Stimulated activated CD8-positive, alpha-beta memory T cell treated with anti-CD3 and anti-CD28 coated beads, Interleukin-4, amount 100 ng/mL, for 48 hours (primary cell): ENCODE data around the gene ACSF3.
"Not testable (repeated sequence)": the region's sequence is repeated elsewhere in the genome, so short reads cannot be mapped to it uniquely, and the experiment has no call there.

Source experiments
- DNase-seq: peaks from one replicate; pipeline ENCODE4 v3.0.0-alpha.2; 2020

The ACSF3 gene

GRCh38 chr16:89150090-89150835 lies 56.6 kb downstream of the ACSF3 start:
- DNase-seq: no peak

- DNase-seq: no peak
These were observed 57.3 kb downstream of the ACSF3 start for GRCh38 chr16:89150981-89151380.

- no peak for DNase-seq
These were observed 59.4 kb downstream of the ACSF3 start for GRCh38 chr16:89152831-89153700.

GRCh38 chr16:89153848-89154271 lies 60.2 kb downstream of the ACSF3 start:
- DNase-seq: no peak

GRCh38 chr16:89154390-89155183 lies 60.9 kb downstream of the ACSF3 start:
- no peak for DNase-seq

GRCh38 chr16:89155184-89155679 lies 61.6 kb downstream of the ACSF3 start:
- no peak for DNase-seq

- DNase-seq: no peak
These were observed 62.4 kb downstream of the ACSF3 start for GRCh38 chr16:89155851-89156739.

GRCh38 chr16:89156740-89157645 lies 63.3 kb downstream of the ACSF3 start:
- no peak for DNase-seq

- no peak for DNase-seq
These were observed 64.1 kb downstream of the ACSF3 start for GRCh38 chr16:89157778-89158177.

- no peak for DNase-seq
These were observed 65.6 kb downstream of the ACSF3 start for GRCh38 chr16:89159066-89159849.

- DNase-seq: no peak
These were observed 66.2 kb downstream of the ACSF3 start for GRCh38 chr16:89159850-89160354.

- no peak for DNase-seq
These were observed 67.5 kb downstream of the ACSF3 start for GRCh38 chr16:89160977-89161701.

GRCh38 chr16:89161763-89162713 lies 68.4 kb downstream of the ACSF3 start:
- no peak for DNase-seq

- no peak for DNase-seq
These were observed 69.6 kb downstream of the ACSF3 start for GRCh38 chr16:89163297-89163696.

- no peak for DNase-seq
These were observed 70.8 kb downstream of the ACSF3 start for GRCh38 chr16:89164436-89164835.

- no peak for DNase-seq
These were observed 71.4 kb downstream of the ACSF3 start for GRCh38 chr16:89164847-89165680.

- DNase-seq: not testable (repeated sequence)
These were observed 72.0 kb downstream of the ACSF3 start for GRCh38 chr16:89165681-89165979.
